Activated T-cell treated with anti-CD3 and anti-CD28 coated beads, Interleukin-2, amount 50 U/mL, for 1 hour (primary cell): ENCODE measurements around the gene CPN2.

Experiments
- DNase-seq: peaks from one replicate; pipeline ENCODE4 v3.0.0-alpha.2; 2020

CPN2 gene

GRCh38 chr3:194326192-194326967 lies 24.7 kb downstream of the CPN2 start:
- DNase-seq = no peak

GRCh38 chr3:194325424-194326153 lies 25.5 kb downstream of the CPN2 start:
- DNase-seq = no peak

- no peak for DNase-seq
Observed at GRCh38 chr3:194324823-194325327, 26.3 kb downstream of the CPN2 start.

GRCh38 chr3:194323785-194324735 lies 27.1 kb downstream of the CPN2 start:
- peak; percentile 36 for DNase-seq

- DNase-seq = no peak
Observed at GRCh38 chr3:194322678-194323211, 28.4 kb downstream of the CPN2 start.

- DNase-seq = no peak
Observed at GRCh38 chr3:194321693-194322640, 29.2 kb downstream of the CPN2 start.

GRCh38 chr3:194320744-194321243 lies 30.3 kb downstream of the CPN2 start:
- DNase-seq = no peak

- no peak for DNase-seq
Observed at GRCh38 chr3:194320100-194320499, 31.0 kb downstream of the CPN2 start.

- no peak for DNase-seq
Observed at GRCh38 chr3:194318511-194319161, 32.5 kb downstream of the CPN2 start.

GRCh38 chr3:194316918-194317317 lies 34.2 kb downstream of the CPN2 start:
- DNase-seq = no peak

GRCh38 chr3:194315965-194316361 lies 35.2 kb downstream of the CPN2 start:
- DNase-seq = no peak

- peak; percentile 89 for DNase-seq
Observed at GRCh38 chr3:194315088-194315964, 35.8 kb downstream of the CPN2 start.

- DNase-seq = no peak
Observed at GRCh38 chr3:194314388-194315068, 36.6 kb downstream of the CPN2 start.

- peak; percentile 13 for DNase-seq
Observed at GRCh38 chr3:194313560-194314387, 37.4 kb downstream of the CPN2 start.

- DNase-seq = peak; percentile 15
Observed at GRCh38 chr3:194312743-194313281, 38.3 kb downstream of the CPN2 start.

GRCh38 chr3:194312186-194312742 lies 38.9 kb downstream of the CPN2 start:
- peak; percentile 2 for DNase-seq

- no peak for DNase-seq
Observed at GRCh38 chr3:194311000-194311399, 40.1 kb downstream of the CPN2 start.
